ENCODE measurements around the gene ALDH1B1. TPM values are rescaled to one million over a fixed set of nuclear protein-coding genes. Genes with fewer than 3 reads are reported as not detected.
A peak's percentile ranks its signal among the peaks of the same experiment; 100 is the strongest.

The ALDH1B1 gene
- total RNA-seq, 1 experiment from 2014 or later = 35.7 TPM

- no peak overlapping the region for H3K4me3 ChIP-seq (ENCODE audit: low read depth, low read length)
- no TSS peak for BruUV-seq (replicated peaks)
- DNase-seq = no peak
- H3K36me3 ChIP-seq (ENCODE audit: control insufficient read depth, insufficient read depth, low read length) = no peaks in the 10 kb centered on the region
- TF ChIP-seq CTCF (IDR thresholded peaks at IDR 0.05; ENCODE audit: insufficient read depth in 1 of 2, low read depth in 1 of 2, low read length in 1 of 2, severe bottlenecking in 1 of 2, unreplicated experiment in 1 of 2) = no peak
- H3K4me1 ChIP-seq = peaks cover 31% of the 10 kb centered on the region
- intact Hi-C loops (cut with micrococcal nuclease; ENCODE audit: unreplicated experiment) = no loop called here
- Mint-ChIP-seq H3K36me3 (ENCODE audit: insufficient read depth, unreplicated experiment) (no peaks in the 10 kb centered on the region), H3K27me3 (ENCODE audit: insufficient read depth, unreplicated experiment) (no peaks in the 10 kb centered on the region), H3K4me3 (ENCODE audit: unreplicated experiment) (peak overlapping the region; percentile 52), H3K27ac (ENCODE audit: unreplicated experiment) (peak overlapping the region; percentile 94), H3K9me3 (ENCODE audit: unreplicated experiment) (peaks cover 11% of the 10 kb centered on the region), H3K4me1 (ENCODE audit: low read depth, unreplicated experiment) (peaks cover 13% of the 10 kb centered on the region)
- H3K27me3 ChIP-seq (replicated peaks; ENCODE audit: control insufficient read depth, insufficient read depth, low read length) = no peaks in the 10 kb centered on the region
- ChIA-PET CTCF (no interaction called here), POLR2A (interaction anchor here (0.9 kb wide), 1 partner anchor 57 kb away, joined by 3 read pairs; no protein-coding TSS in a partner anchor)
- H3K9me3 ChIP-seq = peaks cover 12% of the 10 kb centered on the region
Measured at GRCh38 chr9:38380230-38380871, 12.2 kb upstream of the ALDH1B1 start.

GRCh38 chr9:38380872-38381534 lies 11.5 kb upstream of the ALDH1B1 start:
- POLR2A ChIA-PET = interaction anchor here (0.9 kb wide), 1 partner anchor 57 kb away, joined by 3 read pairs; no protein-coding TSS in a partner anchor
- peak overlapping the region; percentile 94 for H3K27ac Mint-ChIP-seq (ENCODE audit: unreplicated experiment)

GRCh38 chr9:38382141-38382540 lies 10.4 kb upstream of the ALDH1B1 start:
- Mint-ChIP-seq H3K4me1 (ENCODE audit: low read depth, unreplicated experiment) (peaks cover 13% of the 10 kb centered on the region), H3K27me3 (ENCODE audit: insufficient read depth, unreplicated experiment) (no peaks in the 10 kb centered on the region), H3K27ac (ENCODE audit: unreplicated experiment) (peak overlapping the region; percentile 94), H3K36me3 (ENCODE audit: insufficient read depth, unreplicated experiment) (no peaks in the 10 kb centered on the region), H3K9me3 (ENCODE audit: unreplicated experiment) (peaks cover 12% of the 10 kb centered on the region), H3K4me3 (ENCODE audit: unreplicated experiment) (no peak overlapping the region)
- peaks cover 31% of the 10 kb centered on the region for H3K4me1 ChIP-seq
- no peak overlapping the region for H3K4me3 ChIP-seq (ENCODE audit: low read depth, low read length)
- no peak for TF ChIP-seq CTCF (IDR thresholded peaks at IDR 0.05; ENCODE audit: insufficient read depth in 1 of 2, low read depth in 1 of 2, low read length in 1 of 2, severe bottlenecking in 1 of 2, unreplicated experiment in 1 of 2)
- ChIA-PET CTCF (no interaction called here), POLR2A (no interaction called here)
- BruUV-seq (replicated peaks) = no TSS peak
- intact Hi-C loops (cut with micrococcal nuclease; ENCODE audit: unreplicated experiment) = no loop called here
- no peaks in the 10 kb centered on the region for H3K36me3 ChIP-seq (ENCODE audit: control insufficient read depth, insufficient read depth, low read length)
- no peak for DNase-seq
- peaks cover 14% of the 10 kb centered on the region for H3K9me3 ChIP-seq
- no peaks in the 10 kb centered on the region for H3K27me3 ChIP-seq (replicated peaks; ENCODE audit: control insufficient read depth, insufficient read depth, low read length)

More at GRCh38 chr9:38380872-38381534, 11.5 kb upstream of the ALDH1B1 start:
- Histone ChIP-seq H3K36me3 (ENCODE audit: control insufficient read depth, insufficient read depth, low read length) (no peaks in the 10 kb centered on the region), H3K9me3 (peaks cover 14% of the 10 kb centered on the region), H3K4me3 (ENCODE audit: low read depth, low read length) (no peak overlapping the region), H3K27me3 (replicated peaks; ENCODE audit: control insufficient read depth, insufficient read depth, low read length) (no peaks in the 10 kb centered on the region), H3K4me1 (peaks cover 31% of the 10 kb centered on the region)
- Mint-ChIP-seq H3K4me3 (ENCODE audit: unreplicated experiment) (peak overlapping the region; percentile 52), H3K4me1 (ENCODE audit: low read depth, unreplicated experiment) (peaks cover 13% of the 10 kb centered on the region), H3K36me3 (ENCODE audit: insufficient read depth, unreplicated experiment) (no peaks in the 10 kb centered on the region), H3K27me3 (ENCODE audit: insufficient read depth, unreplicated experiment) (no peaks in the 10 kb centered on the region), H3K9me3 (ENCODE audit: unreplicated experiment) (peaks cover 12% of the 10 kb centered on the region)
- BruUV-seq (replicated peaks) = no TSS peak
- peak; percentile 81 to 90 for DNase-seq
- TF ChIP-seq CTCF (IDR thresholded peaks at IDR 0.05; ENCODE audit: insufficient read depth in 1 of 2, low read depth in 1 of 2, low read length in 1 of 2, severe bottlenecking in 1 of 2, unreplicated experiment in 1 of 2) = no peak
- CTCF ChIA-PET = no interaction called here
- intact Hi-C loops (cut with micrococcal nuclease; ENCODE audit: unreplicated experiment) = loop anchor here (1.0 kb wide), 2 partner anchors 10 to 11 kb away; partner anchors contain the start of gene ALDH1B1

Data from Caco-2 (cell line).